H9 (cell line): Measurements from ENCODE around the gene SP100. TPM values are rescaled to one million over a fixed set of nuclear protein-coding genes. Genes with fewer than 3 reads are reported as not detected.

Experiments
- DNase-seq: peaks from one replicate; pipeline ENCODE4 v3.0.0-alpha.2; 2017
- H2AFZ ChIP-seq: one replicate; pipeline ENCODE4 v1.6.1; 2013; ENCODE audit warnings: mild to moderate bottlenecking, low read length, control low read depth, moderate library complexity
- H2AK5ac ChIP-seq: 2 replicates; pipeline ENCODE4 v1.6.1; 2013; ENCODE audit warnings: low read length, control low read depth, mixed read lengths; ENCODE audit not compliant: insufficient read length
- H2BK120ac ChIP-seq: one replicate; pipeline ENCODE4 v1.6.1; 2013; ENCODE audit warnings: low read depth, mild to moderate bottlenecking, low read length, control low read depth, inconsistent platforms; ENCODE audit not compliant: poor library complexity, severe bottlenecking
- H2BK12ac ChIP-seq: 2 replicates; pipeline ENCODE4 v1.6.1; 2013; ENCODE audit warnings: low read length, control low read depth, mixed read lengths, low read depth; ENCODE audit not compliant: insufficient read length
- H2BK15ac ChIP-seq: 2 replicates; pipeline ENCODE4 v1.6.1; 2013; ENCODE audit warnings: low read depth, low read length, control low read depth
- H2BK20ac ChIP-seq: one replicate; pipeline ENCODE4 v1.6.1; 2013; ENCODE audit warnings: low read depth, mild to moderate bottlenecking, low read length, control low read depth, inconsistent platforms; ENCODE audit not compliant: poor library complexity, severe bottlenecking
- H2BK5ac ChIP-seq: 2 replicates; pipeline ENCODE4 v1.6.1; 2013; ENCODE audit warnings: low read length, control low read depth, mixed read lengths; ENCODE audit not compliant: insufficient read length
- H3K14ac ChIP-seq: 2 replicates; pipeline ENCODE4 v1.6.1; 2013; ENCODE audit warnings: low read length, control low read depth; ENCODE audit not compliant: insufficient read depth
- H3K18ac ChIP-seq: 2 replicates; pipeline ENCODE4 v1.6.1; 2013; ENCODE audit warnings: low read depth, mild to moderate bottlenecking, mixed read lengths, low read length, control low read depth; ENCODE audit not compliant: insufficient read length
- H3K23ac ChIP-seq: 2 replicates; pipeline ENCODE4 v1.6.1; 2013; ENCODE audit warnings: low read length, control low read depth, mixed read lengths, low read depth; ENCODE audit not compliant: insufficient read length
- H3K23me2 ChIP-seq: 2 replicates; pipeline ENCODE4 v1.6.1; 2013; ENCODE audit warnings: low read depth, mild to moderate bottlenecking, mixed read lengths, low read length, control low read depth; ENCODE audit not compliant: insufficient read length, poor library complexity, severe bottlenecking
- H3K27ac ChIP-seq: 2 replicates; pipeline ENCODE4 v1.5.1; 2013; ENCODE audit warnings: low read length, control low read depth, mixed read lengths, low read depth; ENCODE audit not compliant: insufficient read length
- H3K27me3 ChIP-seq: 2 replicates; pipeline ENCODE4 v1.6.1; 2013; ENCODE audit warnings: low read length, control low read depth, inconsistent platforms; ENCODE audit not compliant: insufficient read depth
- H3K4ac ChIP-seq: 2 replicates; pipeline ENCODE4 v1.6.1; 2013; ENCODE audit warnings: low read depth, mild to moderate bottlenecking, control low read depth, inconsistent platforms, low read length, moderate library complexity
- H3K4me1 ChIP-seq: 2 replicates; pipeline ENCODE4 v1.6.1; 2013; ENCODE audit warnings: low read length, control low read depth, inconsistent platforms; ENCODE audit not compliant: insufficient read depth
- H3K4me2 ChIP-seq: 2 replicates; pipeline ENCODE4 v1.6.1; 2013; ENCODE audit warnings: low read length, control low read depth, mixed read lengths; ENCODE audit not compliant: insufficient read length, insufficient read depth
- H3K56ac ChIP-seq: 2 replicates; pipeline ENCODE4 v1.6.1; 2013; ENCODE audit warnings: low read depth, mild to moderate bottlenecking, mixed read lengths, low read length, control low read depth; ENCODE audit not compliant: insufficient read length
- H3K79me1 ChIP-seq: 2 replicates; pipeline ENCODE4 v1.6.1; 2013; ENCODE audit warnings: low read depth, mild to moderate bottlenecking, moderate library complexity, low read length, control low read depth, inconsistent platforms; ENCODE audit not compliant: insufficient read depth, poor library complexity, severe bottlenecking
- H3K79me2 ChIP-seq: 2 replicates; pipeline ENCODE4 v1.6.1; 2013; ENCODE audit warnings: low read length, control low read depth, inconsistent platforms; ENCODE audit not compliant: insufficient read depth
- H3K9ac ChIP-seq: 2 replicates; pipeline ENCODE4 v1.6.1; 2013; ENCODE audit warnings: low read length, control low read depth, mixed read lengths; ENCODE audit not compliant: insufficient read length; ENCODE audit errors: extremely low read depth
- H3K9me3 ChIP-seq: one replicate; pipeline ENCODE4 v1.6.1; 2013; ENCODE audit warnings: low read depth, low read length, inconsistent platforms; ENCODE audit not compliant: control insufficient read depth
- H3T11ph ChIP-seq: one replicate; pipeline ENCODE4 v1.6.1; 2013; ENCODE audit warnings: mild to moderate bottlenecking, low read length, control low read depth, inconsistent platforms
- H4K20me1 ChIP-seq: one replicate; pipeline ENCODE4 v1.6.1; 2013; ENCODE audit not compliant: control insufficient read depth, insufficient read length, insufficient read depth
- H4K5ac ChIP-seq: 2 replicates; pipeline ENCODE4 v1.6.1; 2013; ENCODE audit warnings: low read depth, mild to moderate bottlenecking, mixed read lengths, low read length, control low read depth; ENCODE audit not compliant: insufficient read length
- H4K8ac ChIP-seq: replicated peaks from 2 replicates; pipeline ENCODE4 v1.6.1; 2013; ENCODE audit warnings: low read length, control low read depth, mixed read lengths, low read depth; ENCODE audit not compliant: insufficient read length
- H4K91ac ChIP-seq: 2 replicates; pipeline ENCODE4 v1.6.1; 2013; ENCODE audit warnings: low read depth, mild to moderate bottlenecking, moderate library complexity, mixed read lengths, low read length, control low read depth; ENCODE audit not compliant: insufficient read length
- H3K27ac Mint-ChIP-seq, 3 experiments: 2 replicates in 2 of 3; 3 replicates in 1 of 3; pipeline ENCODE4 v1.8.0; 2020 to 2021; ENCODE audit warnings: mixed read lengths in 3 of 3, mild to moderate bottlenecking in 1 of 3, moderate library complexity in 1 of 3
- H3K27me3 Mint-ChIP-seq: 2 replicates; pipeline ENCODE4 v1.8.0; 2021; ENCODE audit warnings: low read depth, mild to moderate bottlenecking, moderate library complexity, mixed read lengths
- H3K36me3 Mint-ChIP-seq, 3 experiments: 2 replicates in 2 of 3; 3 replicates in 1 of 3; pipeline ENCODE4 v1.8.0; 2020 to 2021; ENCODE audit warnings: low read depth in 3 of 3, mixed read lengths in 3 of 3; ENCODE audit not compliant: insufficient read depth in 1 of 3
- H3K4me1 Mint-ChIP-seq, 2 experiments: 2 replicates each; pipeline ENCODE4 v1.8.0; 2020; ENCODE audit warnings: mixed read lengths in 2 of 2
- H3K4me3 Mint-ChIP-seq, 2 experiments: 2 replicates in 1 of 2; 3 replicates in 1 of 2; pipeline ENCODE4 v1.8.0; 2020 to 2021; ENCODE audit warnings: mild to moderate bottlenecking in 2 of 2, mixed read lengths in 2 of 2, moderate library complexity in 1 of 2
- H3K9me3 Mint-ChIP-seq, 2 experiments: 2 replicates in 1 of 2; 3 replicates in 1 of 2; pipeline ENCODE4 v1.8.0; 2020; ENCODE audit warnings: mild to moderate bottlenecking in 2 of 2, mixed read lengths in 2 of 2, moderate library complexity in 1 of 2
- WGBS: extraction: QIAGEN DNeasy Blood & Tissue Kit; methylation state at CpG from one replicate; pipeline ENCODE4 v1.1.7; 2013; ENCODE audit warnings: missing lambda C conversion rate, low lambda C conversion rate, mixed read lengths; ENCODE audit not compliant: insufficient read length; ENCODE audit errors: extremely low coverage; 5-methylcytosine and 5-hydroxymethylcytosine counted together
- total RNA-seq: library from RNA; stranded (reverse); gene quantifications from 2 replicates; pipeline ENCODE4 v1.2.1, GENCODE V29; 2021
- TF ChIP-seq, protein P1 (sequence below): fragments of 200-600 bp; sonication (generic); conservative IDR thresholded peaks from 3 replicates; pipeline ENCODE4 v1.8.0; 2021; ENCODE audit warnings: antibody characterized with exemption, mild to moderate bottlenecking

Gene SP100
- total RNA-seq, 1 experiment from 2014 or later, result 0.28 TPM

GRCh38 chr2:230541934-230542380, 126.0 kb downstream of the SP100 start:
- Mint-ChIP-seq H3K27ac (no peak overlapping the region), H3K27me3 (no peaks in the 10 kb centered on the region; the same call in none of the 2 replicates), H3K4me1 (no peaks in the 10 kb centered on the region), H3K36me3 (no peaks in the 10 kb centered on the region; a peak in 1 of 7 replicates), H3K9me3 (no peaks in the 10 kb centered on the region; a peak in 1 of 5 replicates), H3K4me3 (no peak overlapping the region)
- no peak overlapping the region for H2AK5ac ChIP-seq
- no peak overlapping the region for H2BK120ac ChIP-seq
- no peak overlapping the region for H4K5ac ChIP-seq
- no peak for DNase-seq
- no peaks in the 10 kb centered on the region; the same call in 1 of the 2 replicates for H3K4me1 ChIP-seq
- no peak overlapping the region for H3K23ac ChIP-seq
- no peak overlapping the region for H3K4me2 ChIP-seq
- H2BK15ac ChIP-seq, result no peak overlapping the region
- H3K9ac ChIP-seq, result no peak overlapping the region
- H3K27me3 ChIP-seq, result no peaks in the 10 kb centered on the region
- no peak overlapping the region for H2BK12ac ChIP-seq
- no peak overlapping the region for H3T11ph ChIP-seq
- TF ChIP-seq, protein P1, sequence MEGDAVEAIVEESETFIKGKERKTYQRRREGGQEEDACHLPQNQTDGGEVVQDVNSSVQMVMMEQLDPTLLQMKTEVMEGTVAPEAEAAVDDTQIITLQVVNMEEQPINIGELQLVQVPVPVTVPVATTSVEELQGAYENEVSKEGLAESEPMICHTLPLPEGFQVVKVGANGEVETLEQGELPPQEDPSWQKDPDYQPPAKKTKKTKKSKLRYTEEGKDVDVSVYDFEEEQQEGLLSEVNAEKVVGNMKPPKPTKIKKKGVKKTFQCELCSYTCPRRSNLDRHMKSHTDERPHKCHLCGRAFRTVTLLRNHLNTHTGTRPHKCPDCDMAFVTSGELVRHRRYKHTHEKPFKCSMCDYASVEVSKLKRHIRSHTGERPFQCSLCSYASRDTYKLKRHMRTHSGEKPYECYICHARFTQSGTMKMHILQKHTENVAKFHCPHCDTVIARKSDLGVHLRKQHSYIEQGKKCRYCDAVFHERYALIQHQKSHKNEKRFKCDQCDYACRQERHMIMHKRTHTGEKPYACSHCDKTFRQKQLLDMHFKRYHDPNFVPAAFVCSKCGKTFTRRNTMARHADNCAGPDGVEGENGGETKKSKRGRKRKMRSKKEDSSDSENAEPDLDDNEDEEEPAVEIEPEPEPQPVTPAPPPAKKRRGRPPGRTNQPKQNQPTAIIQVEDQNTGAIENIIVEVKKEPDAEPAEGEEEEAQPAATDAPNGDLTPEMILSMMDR, result no peak
- H3K23me2 ChIP-seq, result no peaks in the 10 kb centered on the region
- no peak overlapping the region for H3K14ac ChIP-seq
- no CpG with 5 or more reads among the region's 3 CpGs for WGBS
- H3K9me3 ChIP-seq, result no peaks in the 10 kb centered on the region
- H2AFZ ChIP-seq, result no peak overlapping the region
- no peak overlapping the region for H3K27ac ChIP-seq
- H3K79me1 ChIP-seq, result no peaks in the 10 kb centered on the region
- H2BK5ac ChIP-seq, result no peak overlapping the region
- no peaks in the 10 kb centered on the region for H4K20me1 ChIP-seq
- no peak overlapping the region for H4K8ac ChIP-seq
- H2BK20ac ChIP-seq, result no peak overlapping the region
- H4K91ac ChIP-seq, result no peak overlapping the region
- no peak overlapping the region for H3K18ac ChIP-seq
- H3K56ac ChIP-seq, result no peak overlapping the region
- no peak overlapping the region for H3K4ac ChIP-seq
- H3K79me2 ChIP-seq, result no peaks in the 10 kb centered on the region
